Lower leg skin (tissue), 4 donors: ENCODE results near the gene APOL4. TPM values are rescaled to one million over a fixed set of nuclear protein-coding genes. Genes with fewer than 3 reads are reported as not detected.

Experiments used
- DNase-seq, 2 donors: peaks; one replicate each; pipeline ENCODE4 v3.0.0-alpha.2; 2019; ENCODE audit warnings: low spot score in 2 of 2
- H3K4me3 ChIP-seq: fragments of 200-600 bp; sonication (generic); 2 replicates; pipeline ENCODE4 v1.5.1; 2017; ENCODE audit warnings: mild to moderate bottlenecking, low read depth; ENCODE audit not compliant: poor library complexity, severe bottlenecking
- CTCF ChIP-seq, 3 donors: fragments of 450-650 bp; IDR thresholded peaks; one replicate each; pipeline ENCODE4 v1.5.1; 2016; ENCODE audit warnings: antibody characterized with exemption in 3 of 3, mild to moderate bottlenecking in 3 of 3, moderate library complexity in 2 of 3
- POLR2A ChIP-seq, 2 donors: fragments of 450-650 bp; IDR thresholded peaks; one replicate each; pipeline ENCODE4 v1.6.1; 2016 to 2017; ENCODE audit warnings: antibody characterized with exemption in 2 of 2, mild to moderate bottlenecking in 1 of 2, moderate library complexity in 1 of 2
- WGBS, 2 donors: methylation state at CpG; one replicate each; pipeline ENCODE4 v1.1.5; 2018; 5-methylcytosine and 5-hydroxymethylcytosine counted together
- intact Hi-C: fragments of 100-400 bp; cut with DNase I; formaldehyde crosslinking; loops from one replicate; pipeline ENCODE4 v1.15.0; 2023; ENCODE audit warnings: low total_unique reads
- total RNA-seq, 4 donors: library from RNA; depleted of rRNA; stranded (reverse); fragments of >200 nt; gene quantifications; one replicate each; pipeline ENCODE4 v1.1.0, GENCODE V29; 2016

APOL4 gene
- total RNA-seq, 4 donors from 2014 or later = 3.3 to 5.4 (median 4.1) TPM

GRCh38 chr22:36244522-36245391 is 43.1 kb upstream of the APOL4 start:
- H3K4me3 ChIP-seq = no peak overlapping the region
- 57 to 60% methylated on average over 5 of the region's 5 CpGs for WGBS, 2 donors
- peak in 1 of 2 donors; percentile 85 for DNase-seq
- intact Hi-C loops = no loop called here
- TF ChIP-seq POLR2A (IDR thresholded peaks at IDR 0.05) (no peak), CTCF (IDR thresholded peaks at IDR 0.05) (no peak)

GRCh38 chr22:36243986-36244385 is 42.4 kb upstream of the APOL4 start:
- H3K4me3 ChIP-seq = no peak overlapping the region
- WGBS, 2 donors = 72 to 76% methylated on average over 4 to 5 of the region's 5 CpGs
- intact Hi-C loops = no loop called here
- peak in 1 of 2 donors; percentile 83 for DNase-seq
- TF ChIP-seq POLR2A (IDR thresholded peaks at IDR 0.05) (no peak), CTCF (IDR thresholded peaks at IDR 0.05) (no peak)

GRCh38 chr22:36239401-36240171 is 38.0 kb upstream of the APOL4 start, which contains the start of gene APOL2:
Gene APOL2, minus strand, starts transcription at chr22:36239527. Its CDS starts 6,365 bp downstream, at chr22:36233162.
- 19 to 23% methylated on average over 12 to 13 of the region's 13 CpGs for WGBS, 2 donors
- H3K4me3 ChIP-seq = peak within 1 kb of the TSS; percentile 60
- DNase-seq = peak; percentile 89 to 96
- intact Hi-C loops = loop anchor here (10.0 kb wide), 1 partner anchor 55 kb away; no protein-coding TSS in a partner anchor
- TF ChIP-seq CTCF (IDR thresholded peaks at IDR 0.05) = peak in 1 of 3 donors; percentile 78
- no peak for TF ChIP-seq POLR2A (IDR thresholded peaks at IDR 0.05)

GRCh38 chr22:36239150-36239400 is 37.5 kb upstream of the APOL4 start:
- intact Hi-C loops = loop anchor here (10.0 kb wide), 1 partner anchor 54 kb away; no protein-coding TSS in a partner anchor
- DNase-seq = no peak
- no peak for TF ChIP-seq CTCF (IDR thresholded peaks at IDR 0.05)
- TF ChIP-seq POLR2A (IDR thresholded peaks at IDR 0.05) = no peak
- 1 to 2% methylated on average over 4 of the region's 4 CpGs for WGBS, 2 donors
- peak overlapping the region; percentile 60 for H3K4me3 ChIP-seq

GRCh38 chr22:36238373-36239149 is 37.0 kb upstream of the APOL4 start:
- peak overlapping the region; percentile 60 for H3K4me3 ChIP-seq
- intact Hi-C loops = loop anchor here (10.0 kb wide), 1 partner anchor 54 kb away; no protein-coding TSS in a partner anchor
- DNase-seq = peak in 1 of 2 donors; percentile 86
- 0 to 2% methylated on average over 5 of the region's 5 CpGs for WGBS, 2 donors
- no peak for TF ChIP-seq CTCF (IDR thresholded peaks at IDR 0.05)
- TF ChIP-seq POLR2A (IDR thresholded peaks at IDR 0.05) = no peak
